Prostate gland (tissue), 2 donors: ENCODE measurements around the gene FIBP.

Experiments
- POLR2A ChIP-seq: fragments of 450-650 bp; IDR thresholded peaks from one replicate; pipeline ENCODE4 v1.6.1; 2016; ENCODE audit warnings: antibody characterized with exemption, mild to moderate bottlenecking
- POLR2AphosphoS5 ChIP-seq: sonication (generic); formaldehyde crosslinking; IDR thresholded peaks from one replicate; pipeline ENCODE4 v1.6.1; 2017; ENCODE audit warnings: antibody characterized with exemption
- TF ChIP-seq, protein P1 (sequence below), 4 experiments: fragments of 200-600 bp in 2 of 4; fragments of 450-650 bp in 2 of 4; sonication (generic) in 2 of 4; IDR thresholded peaks; 1 replicate in 3 of 4; 2 replicates in 1 of 4; pipeline ENCODE4 v1.5.1; 2016 to 2019; ENCODE audit warnings: antibody characterized with exemption in 4 of 4, mild to moderate bottlenecking in 2 of 4, moderate library complexity in 2 of 4

DNA sequence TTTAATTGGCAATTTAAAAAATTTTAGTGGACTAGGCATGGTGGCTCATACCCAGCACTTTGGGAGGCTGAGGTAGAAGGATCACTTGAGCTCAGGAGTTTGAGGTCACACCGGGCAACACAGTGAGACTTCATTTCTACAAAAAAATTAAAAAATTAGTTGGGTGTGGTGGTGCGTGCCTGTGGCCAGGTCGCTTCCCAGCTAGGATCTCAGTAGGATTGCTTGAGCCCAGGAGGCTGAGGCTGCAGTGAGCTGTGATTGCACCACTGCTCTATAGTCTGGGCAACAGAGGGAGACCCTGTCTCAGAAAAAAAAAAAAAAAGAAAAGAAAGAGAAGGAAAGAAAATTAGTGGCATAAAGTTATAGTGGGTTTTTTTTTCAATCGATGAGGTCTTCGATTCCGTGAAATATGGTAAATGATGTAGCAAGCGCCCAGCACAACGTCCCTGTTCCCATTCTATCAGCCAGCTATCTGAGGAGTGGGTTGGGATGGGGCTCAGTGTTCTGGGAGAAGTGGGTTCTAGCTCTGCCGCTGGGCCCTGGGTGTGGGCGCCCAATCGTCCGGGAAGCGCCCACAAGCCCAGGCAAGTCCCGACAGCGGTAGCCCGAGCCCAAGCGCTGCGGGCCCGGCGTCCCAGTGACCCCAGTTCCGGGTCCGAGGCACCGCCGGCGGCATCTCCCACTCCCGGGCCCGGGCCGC is 10.5 kb upstream of the FIBP start:
- TF ChIP-seq POLR2AphosphoS5, result no peak
- TF ChIP-seq, protein P1, sequence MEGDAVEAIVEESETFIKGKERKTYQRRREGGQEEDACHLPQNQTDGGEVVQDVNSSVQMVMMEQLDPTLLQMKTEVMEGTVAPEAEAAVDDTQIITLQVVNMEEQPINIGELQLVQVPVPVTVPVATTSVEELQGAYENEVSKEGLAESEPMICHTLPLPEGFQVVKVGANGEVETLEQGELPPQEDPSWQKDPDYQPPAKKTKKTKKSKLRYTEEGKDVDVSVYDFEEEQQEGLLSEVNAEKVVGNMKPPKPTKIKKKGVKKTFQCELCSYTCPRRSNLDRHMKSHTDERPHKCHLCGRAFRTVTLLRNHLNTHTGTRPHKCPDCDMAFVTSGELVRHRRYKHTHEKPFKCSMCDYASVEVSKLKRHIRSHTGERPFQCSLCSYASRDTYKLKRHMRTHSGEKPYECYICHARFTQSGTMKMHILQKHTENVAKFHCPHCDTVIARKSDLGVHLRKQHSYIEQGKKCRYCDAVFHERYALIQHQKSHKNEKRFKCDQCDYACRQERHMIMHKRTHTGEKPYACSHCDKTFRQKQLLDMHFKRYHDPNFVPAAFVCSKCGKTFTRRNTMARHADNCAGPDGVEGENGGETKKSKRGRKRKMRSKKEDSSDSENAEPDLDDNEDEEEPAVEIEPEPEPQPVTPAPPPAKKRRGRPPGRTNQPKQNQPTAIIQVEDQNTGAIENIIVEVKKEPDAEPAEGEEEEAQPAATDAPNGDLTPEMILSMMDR (IDR thresholded peaks at IDR 0.05), result no peak
- no peak for TF ChIP-seq POLR2A
